NCI-H2171 treated with DMSO at 0.1 percent for 48 hours (cell line): ENCODE data around the gene KCNH3.
"Not testable (repeated sequence)": the region's sequence is repeated elsewhere in the genome, so short reads cannot be mapped to it uniquely, and the experiment has no call there.

Experiments used
- DNase-seq: peaks from one replicate; lab custom pipeline; 2025; lab: John Stamatoyannopoulos, UW

KCNH3 gene

GRCh38 chr12:49538510-49539403 is at the start of gene KCNH3:
KCNH3 (plus strand) TSS chr12:49539030; CDS start chr12:49539417, 387 bp downstream.
- peak; percentile 77 for DNase-seq

GRCh38 chr12:49489154-49489553 is 49.7 kb upstream of the KCNH3 start:
- no peak for DNase-seq

GRCh38 chr12:49489720-49490119 is 49.1 kb upstream of the KCNH3 start:
- DNase-seq, result peak; percentile 50

- DNase-seq, result no peak
These were observed 47.0 kb upstream of the KCNH3 start for GRCh38 chr12:49491823-49492222.

GRCh38 chr12:49493900-49494299 is 44.9 kb upstream of the KCNH3 start:
- no peak for DNase-seq

- no peak for DNase-seq
These were observed 42.1 kb upstream of the KCNH3 start for GRCh38 chr12:49496417-49497360.

- no peak for DNase-seq
These were observed 36.9 kb upstream of the KCNH3 start for GRCh38 chr12:49501895-49502294.

- DNase-seq, result no peak
These were observed 36.2 kb upstream of the KCNH3 start for GRCh38 chr12:49502590-49502989.

- no peak for DNase-seq
These were observed 35.1 kb upstream of the KCNH3 start for GRCh38 chr12:49503674-49504180.

- no peak for DNase-seq
These were observed 33.2 kb upstream of the KCNH3 start for GRCh38 chr12:49505672-49506071.

- no peak for DNase-seq
These were observed 31.7 kb upstream of the KCNH3 start for GRCh38 chr12:49507139-49507538.

GRCh38 chr12:49509681-49510080 is 29.1 kb upstream of the KCNH3 start:
- not testable (repeated sequence) for DNase-seq

- no peak for DNase-seq
These were observed 27.4 kb upstream of the KCNH3 start for GRCh38 chr12:49511410-49511809.

GRCh38 chr12:49512546-49512945 is 26.3 kb upstream of the KCNH3 start:
- DNase-seq, result no peak

- no peak for DNase-seq
These were observed 23.6 kb upstream of the KCNH3 start for GRCh38 chr12:49515266-49515665.

- peak; percentile 85 for DNase-seq
These were observed 19.8 kb upstream of the KCNH3 start for GRCh38 chr12:49518914-49519573.

GRCh38 chr12:49519574-49519936 is 19.3 kb upstream of the KCNH3 start:
- DNase-seq, result peak; percentile 88

GRCh38 chr12:49521389-49521788 is 17.4 kb upstream of the KCNH3 start:
- no peak for DNase-seq

GRCh38 chr12:49524660-49525324 is 14.0 kb upstream of the KCNH3 start:
- DNase-seq, result no peak

GRCh38 chr12:49525942-49526341 is 12.9 kb upstream of the KCNH3 start:
- DNase-seq, result no peak

GRCh38 chr12:49527361-49528130 is 11.3 kb upstream of the KCNH3 start:
- peak; percentile 90 for DNase-seq
